HEK293 (cell line): Measurements from ENCODE around the gene HAUS1.

Experiments
- CTCF ChIA-PET: fragments of 350-600 bp; formaldehyde crosslinking; extraction: SDS; loops from one replicate; lab custom pipeline; 2021; ENCODE audit warnings: antibody characterized with exemption; lab: Yijun Ruan, JAX
- POLR2A ChIA-PET: fragments of 300-600 bp; formaldehyde crosslinking; extraction: SDS; loops from one replicate; lab custom pipeline; 2020; ENCODE audit warnings: antibody characterized with exemption, inconsistent platforms; lab: Yijun Ruan, JAX
- H3K27ac ChIP-seq: fragments of 200-500 bp; sonication (Bioruptor generic); 2 replicates; pipeline ENCODE4 v1.5.1; 2014; ENCODE audit warnings: low read depth, low read length, control low read depth, inconsistent platforms; ENCODE audit errors: extremely low read depth
- H3K36me3 ChIP-seq, 2 experiments: fragments of 200-500 bp in 1 of 2; sonication (Bioruptor generic) in 1 of 2; 1 replicate in 1 of 2; 2 replicates in 1 of 2; pipeline ENCODE4 v1.5.1; 2014 to 2017; ENCODE audit warnings: inconsistent platforms in 2 of 2, low read length in 2 of 2; ENCODE audit not compliant: control insufficient read depth in 2 of 2, insufficient read depth in 1 of 2
- H3K4me1 ChIP-seq: fragments of 200-500 bp; sonication (Bioruptor generic); 2 replicates; pipeline ENCODE4 v1.5.1; 2014; ENCODE audit warnings: mild to moderate bottlenecking, low read length, inconsistent platforms; ENCODE audit not compliant: control insufficient read depth, insufficient read depth
- H3K4me3 ChIP-seq: 2 replicates; pipeline ENCODE4 v1.5.1; 2011; ENCODE audit warnings: low read depth, mild to moderate bottlenecking, control low read depth, low read length, moderate library complexity
- H3K9me3 ChIP-seq: fragments of 200-500 bp; sonication (Bioruptor generic); 2 replicates; pipeline ENCODE4 v1.5.1; 2014; ENCODE audit warnings: low read depth, low read length, inconsistent platforms; ENCODE audit not compliant: control insufficient read depth, insufficient read depth
- GLI4 ChIP-seq: fragments of 450-650 bp; formaldehyde crosslinking; IDR thresholded peaks from 2 replicates; pipeline ENCODE4 v1.5.1; 2016; ENCODE audit warnings: missing biosample characterization, missing genetic modification characterization
- KLF8 ChIP-seq: fragments of 450-650 bp; formaldehyde crosslinking; IDR thresholded peaks from 2 replicates; pipeline ENCODE4 v1.5.1; 2016; ENCODE audit warnings: missing biosample characterization, missing genetic modification characterization
- PRDM10 ChIP-seq: fragments of 450-650 bp; formaldehyde crosslinking; IDR thresholded peaks from 2 replicates; pipeline ENCODE4 v1.5.1; 2016; ENCODE audit warnings: missing biosample characterization, missing genetic modification characterization
- SETDB1 ChIP-seq: IDR thresholded peaks from one replicate; pipeline ENCODE4 v1.6.1; 2017; ENCODE audit warnings: mild to moderate bottlenecking, low read length, moderate library complexity, mixed read lengths; ENCODE audit not compliant: insufficient read length
- ZNF112 ChIP-seq: fragments of 450-650 bp; formaldehyde crosslinking; IDR thresholded peaks from 2 replicates; pipeline ENCODE4 v1.5.0; 2017; ENCODE audit warnings: missing biosample characterization, missing genetic modification characterization
- ZNF133 ChIP-seq: fragments of 450-650 bp; formaldehyde crosslinking; IDR thresholded peaks from 2 replicates; pipeline ENCODE4 v1.5.1; 2016; ENCODE audit warnings: missing biosample characterization, missing genetic modification characterization
- ZNF175 ChIP-seq: fragments of 450-650 bp; formaldehyde crosslinking; IDR thresholded peaks from 2 replicates; pipeline ENCODE4 v1.5.1; 2016; ENCODE audit warnings: missing biosample characterization, missing genetic modification characterization
- ZNF2 ChIP-seq: fragments of 450-650 bp; formaldehyde crosslinking; IDR thresholded peaks from 2 replicates; pipeline ENCODE4 v1.5.1; 2016; ENCODE audit warnings: missing biosample characterization, missing genetic modification characterization
- ZNF239 ChIP-seq: fragments of 450-650 bp; formaldehyde crosslinking; IDR thresholded peaks from 2 replicates; pipeline ENCODE4 v1.5.1; 2016; ENCODE audit warnings: missing biosample characterization, missing genetic modification characterization
- ZNF302 ChIP-seq: fragments of 450-650 bp; formaldehyde crosslinking; IDR thresholded peaks from 2 replicates; pipeline ENCODE4 v1.5.1; 2016; ENCODE audit warnings: missing biosample characterization, missing genetic modification characterization, low read depth
- ZNF324 ChIP-seq: fragments of 450-650 bp; formaldehyde crosslinking; IDR thresholded peaks from 2 replicates; pipeline ENCODE4 v1.5.1; 2016; ENCODE audit warnings: missing biosample characterization, missing genetic modification characterization
- ZNF335 ChIP-seq: fragments of 450-650 bp; formaldehyde crosslinking; conservative IDR thresholded peaks from 2 replicates; pipeline ENCODE4 v1.5.1; 2016; ENCODE audit warnings: missing biosample characterization, missing genetic modification characterization
- ZNF391 ChIP-seq: fragments of 450-650 bp; formaldehyde crosslinking; IDR thresholded peaks from 2 replicates; pipeline ENCODE4 v1.5.1; 2016; ENCODE audit warnings: low read depth, missing biosample characterization, missing genetic modification characterization, borderline replicate concordance
- ZNF513 ChIP-seq: fragments of 450-650 bp; IDR thresholded peaks from 2 replicates; pipeline ENCODE4 v1.5.1; 2018; ENCODE audit warnings: missing biosample characterization, missing genetic modification characterization
- ZNF555 ChIP-seq: fragments of 450-650 bp; formaldehyde crosslinking; conservative IDR thresholded peaks from 2 replicates; pipeline ENCODE4 v1.5.1; 2017; ENCODE audit warnings: missing biosample characterization, mild to moderate bottlenecking, missing genetic modification characterization, inconsistent platforms
- ZNF629 ChIP-seq: fragments of 450-650 bp; formaldehyde crosslinking; IDR thresholded peaks from 2 replicates; pipeline ENCODE4 v1.5.1; 2017; ENCODE audit warnings: missing biosample characterization, missing genetic modification characterization
- ZNF677 ChIP-seq: fragments of 450-650 bp; IDR thresholded peaks from 2 replicates; pipeline ENCODE4 v1.5.0; 2018; ENCODE audit warnings: missing biosample characterization, mild to moderate bottlenecking, missing genetic modification characterization, moderate library complexity
- ZNF701 ChIP-seq: fragments of 450-650 bp; formaldehyde crosslinking; IDR thresholded peaks from 2 replicates; pipeline ENCODE4 v1.5.1; 2016; ENCODE audit warnings: missing biosample characterization, missing genetic modification characterization
- ZNF707 ChIP-seq: fragments of 450-650 bp; formaldehyde crosslinking; IDR thresholded peaks from 2 replicates; pipeline ENCODE4 v1.5.1; 2016; ENCODE audit warnings: missing biosample characterization, missing genetic modification characterization
- ZNF843 ChIP-seq: fragments of 450-650 bp; formaldehyde crosslinking; IDR thresholded peaks from 2 replicates; pipeline ENCODE4 v1.5.1; 2016; ENCODE audit warnings: missing biosample characterization, missing genetic modification characterization
- ZSCAN16 ChIP-seq: fragments of 450-650 bp; formaldehyde crosslinking; IDR thresholded peaks from 2 replicates; pipeline ENCODE4 v1.5.1; 2016; ENCODE audit warnings: missing biosample characterization, missing genetic modification characterization

The HAUS1 gene

GRCh38 chr18:46104128-46104911 lies at the start of gene HAUS1 (continued):
- TF ChIP-seq ZNF2 (0 out of 2 replicates have a peak, but pooled peaks have one; percentile 41), ZNF175 (no peak), ZNF239 (no peak), KLF8 (tag by site-specific recombination) (peak; percentile 75; the same call in 1 of the 2 replicates), ZNF701 (tag by site-specific recombination) (no peak), ZNF555 (tag by site-specific recombination) (no peak), ZSCAN16 (tag by site-specific recombination) (no peak), SETDB1 (no peak)

- Histone ChIP-seq H3K9me3 (no peaks in the 10 kb centered on the region), H3K4me1 (no peaks in the 10 kb centered on the region), H3K4me3 (no peak overlapping the region), H3K27ac (no peak overlapping the region), H3K36me3 (no peaks in the 10 kb centered on the region)
- ChIA-PET POLR2A (no interaction called here), CTCF (interaction anchor here (1.3 to 2.1 kb wide), 2 partner anchors 18 to 28 kb away, joined by 3 to 7 read pairs; no protein-coding TSS in a partner anchor)
- TF ChIP-seq ZNF391 (no peak), ZNF677 (tag by site-specific recombination) (no peak), ZNF324 (tag by site-specific recombination) (no peak), ZNF2 (no peak), PRDM10 (tag by site-specific recombination) (no peak), ZNF843 (no peak), ZNF707 (tag by site-specific recombination) (no peak), ZNF133 (tag by site-specific recombination) (no peak), ZNF629 (tag by site-specific recombination) (no peak), ZNF112 (tag by site-specific recombination) (no peak), GLI4 (tag by site-specific recombination) (no peak), ZNF513 (tag by site-specific recombination) (no peak), ZNF335 (tag by site-specific recombination) (no peak), ZNF302 (no peak)
Observed at GRCh38 chr18:46054956-46055837, 49.0 kb upstream of the HAUS1 start.
